ENCODE data around the gene COL9A2.

GRCh38 chr1:40314721-40315238, 2.3 kb downstream of the COL9A2 start:
- no peak for TF ChIP-seq CTCF (IDR thresholded peaks at IDR 0.05)
- TF ChIP-seq POLR2A (IDR thresholded peaks at IDR 0.05) = no peak

Measured in testis (tissue), 2 donors.